ENCODE measurements around the gene TAS2R3.
A peak's percentile ranks its signal among the peaks of the same experiment; 100 is the strongest.

DNA sequence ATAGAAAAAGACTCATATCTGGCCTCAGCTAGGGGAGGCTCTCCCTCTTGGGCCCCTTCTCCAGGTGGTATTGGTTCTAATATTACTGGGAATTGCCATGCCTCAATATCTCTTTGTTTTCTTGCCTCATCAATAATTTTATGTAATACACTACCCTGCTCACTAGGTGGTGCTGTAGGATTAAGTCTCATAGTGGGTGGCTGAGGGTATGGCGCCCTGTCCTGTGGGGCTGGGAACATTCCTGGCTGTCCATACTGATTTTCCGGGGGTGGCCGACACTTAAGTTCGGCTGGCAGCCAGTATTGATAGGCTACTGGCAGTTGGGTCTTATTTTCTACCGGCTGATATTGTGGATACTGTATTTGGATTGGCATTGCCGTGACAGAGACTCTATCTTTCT, 9.0 kb upstream of the TAS2R3 start:
- TF ChIP-seq REST (IDR thresholded peaks at IDR 0.05) (no peak), CTCF (IDR thresholded peaks at IDR 0.05; ENCODE audit: low read depth, low read length, missing input control) (peak; percentile 34), YY1 (IDR thresholded peaks at IDR 0.05) (no peak), SP1 (IDR thresholded peaks at IDR 0.05) (no peak)
- TF ChIP-seq, protein P1, sequence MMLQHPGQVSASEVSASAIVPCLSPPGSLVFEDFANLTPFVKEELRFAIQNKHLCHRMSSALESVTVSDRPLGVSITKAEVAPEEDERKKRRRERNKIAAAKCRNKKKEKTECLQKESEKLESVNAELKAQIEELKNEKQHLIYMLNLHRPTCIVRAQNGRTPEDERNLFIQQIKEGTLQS (IDR thresholded peaks at IDR 0.05), result no peak
